ENCODE measurements around the gene CACNG7.

DNA sequence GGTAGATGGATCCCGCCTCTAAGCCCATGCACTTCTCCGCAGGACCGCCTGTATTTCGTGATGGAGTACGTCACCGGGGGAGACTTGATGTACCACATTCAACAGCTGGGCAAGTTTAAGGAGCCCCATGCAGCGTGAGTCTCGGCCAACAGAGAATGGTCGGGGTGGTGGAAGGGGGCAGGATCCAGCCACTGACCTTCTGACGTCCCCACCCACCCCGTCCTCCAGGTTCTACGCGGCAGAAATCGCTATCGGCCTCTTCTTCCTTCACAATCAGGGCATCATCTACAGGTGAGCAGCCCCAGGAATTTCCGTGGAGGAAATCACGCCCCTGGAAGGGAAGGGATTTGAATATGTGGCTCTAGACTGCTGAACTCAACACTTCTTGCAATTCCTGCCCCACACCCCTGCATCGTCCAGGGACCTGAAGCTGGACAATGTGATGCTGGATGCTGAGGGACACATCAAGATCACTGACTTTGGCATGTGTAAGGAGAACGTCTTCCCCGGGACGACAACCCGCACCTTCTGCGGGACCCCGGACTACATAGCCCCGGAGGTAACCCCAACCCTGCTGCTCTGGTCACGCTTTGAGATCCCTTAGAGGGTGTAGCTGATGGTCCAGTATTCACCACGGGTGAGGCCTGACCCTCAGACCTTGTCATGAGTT, 8.8 kb upstream of the CACNG7 start:
- no peak for TF ChIP-seq EZH2phosphoT487 (IDR thresholded peaks at IDR 0.05; ENCODE audit: borderline replicate concordance, low read depth, low read length)
- TF ChIP-seq, protein P1, sequence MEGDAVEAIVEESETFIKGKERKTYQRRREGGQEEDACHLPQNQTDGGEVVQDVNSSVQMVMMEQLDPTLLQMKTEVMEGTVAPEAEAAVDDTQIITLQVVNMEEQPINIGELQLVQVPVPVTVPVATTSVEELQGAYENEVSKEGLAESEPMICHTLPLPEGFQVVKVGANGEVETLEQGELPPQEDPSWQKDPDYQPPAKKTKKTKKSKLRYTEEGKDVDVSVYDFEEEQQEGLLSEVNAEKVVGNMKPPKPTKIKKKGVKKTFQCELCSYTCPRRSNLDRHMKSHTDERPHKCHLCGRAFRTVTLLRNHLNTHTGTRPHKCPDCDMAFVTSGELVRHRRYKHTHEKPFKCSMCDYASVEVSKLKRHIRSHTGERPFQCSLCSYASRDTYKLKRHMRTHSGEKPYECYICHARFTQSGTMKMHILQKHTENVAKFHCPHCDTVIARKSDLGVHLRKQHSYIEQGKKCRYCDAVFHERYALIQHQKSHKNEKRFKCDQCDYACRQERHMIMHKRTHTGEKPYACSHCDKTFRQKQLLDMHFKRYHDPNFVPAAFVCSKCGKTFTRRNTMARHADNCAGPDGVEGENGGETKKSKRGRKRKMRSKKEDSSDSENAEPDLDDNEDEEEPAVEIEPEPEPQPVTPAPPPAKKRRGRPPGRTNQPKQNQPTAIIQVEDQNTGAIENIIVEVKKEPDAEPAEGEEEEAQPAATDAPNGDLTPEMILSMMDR (conservative IDR thresholded peaks at IDR 0.05; ENCODE audit: low read length) = no peak

Measured in OCI-LY7 (cell line).